T1000 (cell line): ENCODE data around the gene PM20D1.

Experiments used
- DNase-seq: peaks from one replicate; lab custom pipeline; 2025; ENCODE audit warnings: mixed read lengths; lab: John Stamatoyannopoulos, UW

Gene PM20D1

GRCh38 chr1:205804605-205805004 lies 45.3 kb downstream of the PM20D1 start:
- no peak for DNase-seq

GRCh38 chr1:205803986-205804385 lies 45.9 kb downstream of the PM20D1 start:
- DNase-seq, result no peak

GRCh38 chr1:205802060-205802459 lies 47.9 kb downstream of the PM20D1 start:
- DNase-seq, result no peak

- DNase-seq, result no peak
Measured at GRCh38 chr1:205800981-205801703, 48.8 kb downstream of the PM20D1 start.

GRCh38 chr1:205800427-205800826 lies 49.5 kb downstream of the PM20D1 start:
- no peak for DNase-seq

GRCh38 chr1:205798577-205798976 lies 51.4 kb downstream of the PM20D1 start:
- no peak for DNase-seq

- DNase-seq, result no peak
Measured at GRCh38 chr1:205797168-205797567, 52.8 kb downstream of the PM20D1 start.

- DNase-seq, result no peak
Measured at GRCh38 chr1:205794011-205794730, 55.8 kb downstream of the PM20D1 start.

GRCh38 chr1:205792961-205793673 lies 56.8 kb downstream of the PM20D1 start:
- no peak for DNase-seq

- no peak for DNase-seq
Measured at GRCh38 chr1:205792481-205792881, 57.5 kb downstream of the PM20D1 start.

- DNase-seq, result no peak
Measured at GRCh38 chr1:205791568-205792180, 58.3 kb downstream of the PM20D1 start.

GRCh38 chr1:205787287-205787916 lies 62.5 kb downstream of the PM20D1 start:
- DNase-seq, result no peak

GRCh38 chr1:205786601-205787000 lies 63.3 kb downstream of the PM20D1 start:
- no peak for DNase-seq

- DNase-seq, result no peak
Measured at GRCh38 chr1:205785446-205785845, 64.5 kb downstream of the PM20D1 start.

GRCh38 chr1:205783904-205784303 lies 66.0 kb downstream of the PM20D1 start:
- no peak for DNase-seq

GRCh38 chr1:205783433-205783795 lies 66.5 kb downstream of the PM20D1 start:
- no peak for DNase-seq

- DNase-seq, result no peak
Measured at GRCh38 chr1:205782627-205783432, 67.1 kb downstream of the PM20D1 start.

- no peak for DNase-seq
Measured at GRCh38 chr1:205780335-205780734, 69.6 kb downstream of the PM20D1 start.
